ENCODE results near the gene IL5.

The IL5 gene

DNA sequence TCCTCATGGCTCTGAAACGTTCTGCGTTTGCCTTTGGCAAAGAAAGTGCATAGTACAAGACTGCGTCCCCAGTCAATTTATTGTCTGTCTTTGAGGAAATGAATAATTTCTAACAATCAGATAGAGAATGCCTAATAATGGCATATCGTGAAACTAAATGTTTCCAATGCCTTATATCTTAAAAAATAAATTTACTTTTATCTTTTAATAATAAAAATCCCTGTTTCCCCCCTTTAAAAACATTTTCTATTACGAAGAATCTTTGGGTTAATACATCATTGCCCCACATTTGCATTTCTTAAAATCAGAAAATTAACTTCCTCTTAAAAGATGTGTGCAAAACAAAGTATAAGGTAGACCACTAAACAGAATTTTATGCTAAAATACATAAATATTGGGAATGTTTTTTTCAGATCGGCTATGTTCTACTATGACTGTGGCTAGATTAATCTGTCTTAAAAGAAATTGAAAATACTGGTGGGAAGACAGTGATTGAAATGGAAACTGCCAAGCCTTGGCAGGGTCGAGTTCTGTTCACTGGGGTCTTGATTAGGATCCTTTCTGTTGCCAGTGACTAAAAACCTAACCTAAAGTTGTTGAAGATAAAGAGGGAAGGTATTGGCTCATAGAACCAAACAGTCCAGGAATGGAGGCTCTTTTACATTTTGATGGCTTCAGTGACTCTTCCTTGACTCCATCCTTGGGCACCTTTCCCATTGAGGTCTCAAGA, at the start of gene IL5:
Gene IL5 (minus strand): TSS at position 51 of the 730 bp plus-strand sequence. CDS start 44 bp downstream, at position 7.
- Histone ChIP-seq H2AFZ (ENCODE audit: low read depth) (no peak within 1 kb of the TSS), H4K20me1 (ENCODE audit: insufficient read depth) (no peaks in the 10 kb centered on the region)

DNA sequence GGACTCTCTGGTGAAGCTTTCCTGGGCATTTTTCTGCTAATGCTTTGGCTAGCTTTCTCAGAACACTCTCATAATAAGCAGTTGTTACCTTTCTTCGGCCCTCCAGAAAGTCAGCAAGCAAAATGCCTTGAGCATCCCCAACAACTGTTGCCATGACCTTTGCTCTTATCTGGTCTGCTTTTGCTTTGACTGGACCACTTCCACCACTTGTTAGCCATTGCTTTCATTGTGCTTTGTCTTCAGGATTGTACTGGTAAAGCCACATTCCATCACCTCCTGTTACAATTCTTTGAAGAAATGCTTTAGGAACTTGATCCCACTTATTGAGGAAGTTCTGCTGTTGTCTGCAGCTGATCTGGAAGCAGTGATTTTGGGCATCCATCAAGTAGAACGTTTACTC, 49.2 kb upstream of the IL5 start:
- no peaks in the 10 kb centered on the region for H3K27me3 ChIP-seq (ENCODE audit: insufficient read depth, low read depth)
- H3K79me2 ChIP-seq (ENCODE audit: insufficient read depth, low read depth), result no peaks in the 10 kb centered on the region
- H4K20me1 ChIP-seq (ENCODE audit: insufficient read depth), result no peaks in the 10 kb centered on the region
- TF ChIP-seq, protein P1, sequence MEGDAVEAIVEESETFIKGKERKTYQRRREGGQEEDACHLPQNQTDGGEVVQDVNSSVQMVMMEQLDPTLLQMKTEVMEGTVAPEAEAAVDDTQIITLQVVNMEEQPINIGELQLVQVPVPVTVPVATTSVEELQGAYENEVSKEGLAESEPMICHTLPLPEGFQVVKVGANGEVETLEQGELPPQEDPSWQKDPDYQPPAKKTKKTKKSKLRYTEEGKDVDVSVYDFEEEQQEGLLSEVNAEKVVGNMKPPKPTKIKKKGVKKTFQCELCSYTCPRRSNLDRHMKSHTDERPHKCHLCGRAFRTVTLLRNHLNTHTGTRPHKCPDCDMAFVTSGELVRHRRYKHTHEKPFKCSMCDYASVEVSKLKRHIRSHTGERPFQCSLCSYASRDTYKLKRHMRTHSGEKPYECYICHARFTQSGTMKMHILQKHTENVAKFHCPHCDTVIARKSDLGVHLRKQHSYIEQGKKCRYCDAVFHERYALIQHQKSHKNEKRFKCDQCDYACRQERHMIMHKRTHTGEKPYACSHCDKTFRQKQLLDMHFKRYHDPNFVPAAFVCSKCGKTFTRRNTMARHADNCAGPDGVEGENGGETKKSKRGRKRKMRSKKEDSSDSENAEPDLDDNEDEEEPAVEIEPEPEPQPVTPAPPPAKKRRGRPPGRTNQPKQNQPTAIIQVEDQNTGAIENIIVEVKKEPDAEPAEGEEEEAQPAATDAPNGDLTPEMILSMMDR (conservative IDR thresholded peaks at IDR 0.05; ENCODE audit: low read depth, low read length), result no peak
- H3K36me3 ChIP-seq (ENCODE audit: insufficient read depth), result 0 out of 2 replicates have a peak, but pooled peaks cover 6% of the 10 kb centered on the region
- no peak overlapping the region for H3K4me3 ChIP-seq (IDR thresholded peaks at IDR 0.05; ENCODE audit: insufficient read depth, low read depth, low read length)
- H3K4me1 ChIP-seq (ENCODE audit: low read depth, poor library complexity, severe bottlenecking), result no peaks in the 10 kb centered on the region
- H3K27ac ChIP-seq, result no peak overlapping the region
- H2AFZ ChIP-seq (ENCODE audit: low read depth), result no peak overlapping the region
- H3K4me2 ChIP-seq, result no peak overlapping the region
- no peak overlapping the region for H3K9ac ChIP-seq

More for the DNA sequence above, at the start of gene IL5:
- H3K4me2 ChIP-seq, result no peak within 1 kb of the TSS
- H3K27ac ChIP-seq, result no peak within 1 kb of the TSS
- no peaks in the 10 kb centered on the region for H3K27me3 ChIP-seq (ENCODE audit: insufficient read depth, low read depth)
- H3K4me3 ChIP-seq (IDR thresholded peaks at IDR 0.05; ENCODE audit: insufficient read depth, low read depth, low read length), result no peak within 1 kb of the TSS
- TF ChIP-seq, protein P1 (conservative IDR thresholded peaks at IDR 0.05; ENCODE audit: low read depth, low read length), result no peak
- H3K79me2 ChIP-seq (ENCODE audit: insufficient read depth, low read depth), result no peaks in the 10 kb centered on the region
- H3K4me1 ChIP-seq (ENCODE audit: low read depth, poor library complexity, severe bottlenecking), result peaks cover 11% of the 10 kb centered on the region
- no peaks in the 10 kb centered on the region; the same call in 1 of the 2 replicates for H3K36me3 ChIP-seq (ENCODE audit: insufficient read depth)
- no peak within 1 kb of the TSS for H3K9ac ChIP-seq

DNA sequence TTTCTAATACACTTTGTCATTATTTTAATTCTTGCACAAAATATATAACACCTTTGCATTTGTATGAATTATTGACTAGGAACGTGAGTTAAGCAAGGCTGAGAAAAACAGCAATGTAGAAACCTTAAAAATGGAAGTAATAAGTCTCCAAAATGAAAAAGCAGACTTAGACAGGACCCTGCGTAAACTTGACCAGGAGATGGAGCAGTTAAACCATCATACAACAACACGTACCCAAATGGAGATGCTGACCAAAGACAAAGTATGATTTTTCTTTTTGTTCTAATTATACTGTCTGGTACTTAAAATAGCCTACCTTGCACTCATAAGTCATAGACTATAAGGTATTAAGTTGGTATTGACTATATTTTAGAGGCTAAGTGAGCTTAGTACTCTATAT, 47.8 kb upstream of the IL5 start:
- H4K20me1 ChIP-seq (ENCODE audit: insufficient read depth), result no peaks in the 10 kb centered on the region
- H3K4me3 ChIP-seq (IDR thresholded peaks at IDR 0.05; ENCODE audit: insufficient read depth, low read depth, low read length), result no peak overlapping the region
- no peak overlapping the region for H3K9ac ChIP-seq
- no peak overlapping the region for H3K4me2 ChIP-seq
- no peak overlapping the region for H3K27ac ChIP-seq
- TF ChIP-seq, protein P1 (conservative IDR thresholded peaks at IDR 0.05; ENCODE audit: low read depth, low read length), result no peak
- no peaks in the 10 kb centered on the region for H3K4me1 ChIP-seq (ENCODE audit: low read depth, poor library complexity, severe bottlenecking)
- H2AFZ ChIP-seq (ENCODE audit: low read depth), result no peak overlapping the region
- H3K27me3 ChIP-seq (ENCODE audit: insufficient read depth, low read depth), result no peaks in the 10 kb centered on the region
- H3K36me3 ChIP-seq (ENCODE audit: insufficient read depth), result 0 out of 2 replicates have a peak, but pooled peaks cover 3% of the 10 kb centered on the region
- no peaks in the 10 kb centered on the region for H3K79me2 ChIP-seq (ENCODE audit: insufficient read depth, low read depth)

DNA sequence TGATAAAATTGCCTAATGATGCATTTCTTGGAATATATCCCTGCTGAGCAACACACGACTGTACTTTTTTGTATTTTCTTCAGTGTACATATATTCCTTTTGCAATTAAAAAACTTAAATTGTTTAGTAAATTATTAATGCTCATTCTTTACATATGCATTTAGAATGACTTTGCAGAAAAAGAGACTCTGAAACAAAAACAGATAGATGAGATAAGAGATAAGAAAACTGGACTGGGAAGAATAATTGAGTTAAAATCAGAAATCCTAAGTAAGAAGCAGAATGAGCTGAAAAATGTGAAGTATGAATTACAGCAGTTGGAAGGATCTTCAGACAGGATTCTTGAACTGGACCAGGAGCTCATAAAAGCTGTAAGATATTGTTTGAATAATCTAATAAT, 46.1 kb upstream of the IL5 start:
- H3K27me3 ChIP-seq (ENCODE audit: insufficient read depth, low read depth), result no peaks in the 10 kb centered on the region
- H3K79me2 ChIP-seq (ENCODE audit: insufficient read depth, low read depth), result no peaks in the 10 kb centered on the region
- TF ChIP-seq, protein P1 (conservative IDR thresholded peaks at IDR 0.05; ENCODE audit: low read depth, low read length), result no peak
- no peak overlapping the region for H2AFZ ChIP-seq (ENCODE audit: low read depth)
- no peaks in the 10 kb centered on the region for H4K20me1 ChIP-seq (ENCODE audit: insufficient read depth)
- no peak overlapping the region for H3K9ac ChIP-seq
- no peak overlapping the region for H3K4me3 ChIP-seq (IDR thresholded peaks at IDR 0.05; ENCODE audit: insufficient read depth, low read depth, low read length)
- H3K27ac ChIP-seq, result no peak overlapping the region
- no peaks in the 10 kb centered on the region for H3K36me3 ChIP-seq (ENCODE audit: insufficient read depth)
- H3K4me2 ChIP-seq, result no peak overlapping the region
- H3K4me1 ChIP-seq (ENCODE audit: low read depth, poor library complexity, severe bottlenecking), result no peaks in the 10 kb centered on the region

Measured in KMS-11 (cell line).